ENCODE results near the gene SLC6A9.

DNA sequence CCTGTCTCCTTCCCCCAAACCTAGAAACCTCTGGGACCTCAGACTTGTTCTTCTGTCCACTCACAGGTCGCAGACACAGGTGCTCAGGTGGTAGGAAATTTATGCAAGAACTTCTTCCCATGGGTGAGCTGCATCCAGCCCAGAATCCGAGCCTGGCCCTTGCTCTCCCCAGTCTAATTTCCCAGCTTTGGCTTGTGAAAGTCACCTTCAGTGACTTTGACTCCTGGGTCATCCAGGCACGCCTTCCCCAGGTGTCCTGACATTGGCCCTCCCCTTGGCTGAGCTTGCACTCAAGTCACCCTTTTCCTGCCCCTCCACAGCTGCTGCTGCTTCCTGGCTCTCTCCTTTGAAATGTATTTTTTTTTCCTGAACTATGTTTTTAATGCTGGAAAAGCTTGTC, 77.9 kb downstream of the SLC6A9 start:
- TF ChIP-seq, protein P1, sequence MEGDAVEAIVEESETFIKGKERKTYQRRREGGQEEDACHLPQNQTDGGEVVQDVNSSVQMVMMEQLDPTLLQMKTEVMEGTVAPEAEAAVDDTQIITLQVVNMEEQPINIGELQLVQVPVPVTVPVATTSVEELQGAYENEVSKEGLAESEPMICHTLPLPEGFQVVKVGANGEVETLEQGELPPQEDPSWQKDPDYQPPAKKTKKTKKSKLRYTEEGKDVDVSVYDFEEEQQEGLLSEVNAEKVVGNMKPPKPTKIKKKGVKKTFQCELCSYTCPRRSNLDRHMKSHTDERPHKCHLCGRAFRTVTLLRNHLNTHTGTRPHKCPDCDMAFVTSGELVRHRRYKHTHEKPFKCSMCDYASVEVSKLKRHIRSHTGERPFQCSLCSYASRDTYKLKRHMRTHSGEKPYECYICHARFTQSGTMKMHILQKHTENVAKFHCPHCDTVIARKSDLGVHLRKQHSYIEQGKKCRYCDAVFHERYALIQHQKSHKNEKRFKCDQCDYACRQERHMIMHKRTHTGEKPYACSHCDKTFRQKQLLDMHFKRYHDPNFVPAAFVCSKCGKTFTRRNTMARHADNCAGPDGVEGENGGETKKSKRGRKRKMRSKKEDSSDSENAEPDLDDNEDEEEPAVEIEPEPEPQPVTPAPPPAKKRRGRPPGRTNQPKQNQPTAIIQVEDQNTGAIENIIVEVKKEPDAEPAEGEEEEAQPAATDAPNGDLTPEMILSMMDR (IDR thresholded peaks at IDR 0.05), result no peak
- TF ChIP-seq, protein P2, sequence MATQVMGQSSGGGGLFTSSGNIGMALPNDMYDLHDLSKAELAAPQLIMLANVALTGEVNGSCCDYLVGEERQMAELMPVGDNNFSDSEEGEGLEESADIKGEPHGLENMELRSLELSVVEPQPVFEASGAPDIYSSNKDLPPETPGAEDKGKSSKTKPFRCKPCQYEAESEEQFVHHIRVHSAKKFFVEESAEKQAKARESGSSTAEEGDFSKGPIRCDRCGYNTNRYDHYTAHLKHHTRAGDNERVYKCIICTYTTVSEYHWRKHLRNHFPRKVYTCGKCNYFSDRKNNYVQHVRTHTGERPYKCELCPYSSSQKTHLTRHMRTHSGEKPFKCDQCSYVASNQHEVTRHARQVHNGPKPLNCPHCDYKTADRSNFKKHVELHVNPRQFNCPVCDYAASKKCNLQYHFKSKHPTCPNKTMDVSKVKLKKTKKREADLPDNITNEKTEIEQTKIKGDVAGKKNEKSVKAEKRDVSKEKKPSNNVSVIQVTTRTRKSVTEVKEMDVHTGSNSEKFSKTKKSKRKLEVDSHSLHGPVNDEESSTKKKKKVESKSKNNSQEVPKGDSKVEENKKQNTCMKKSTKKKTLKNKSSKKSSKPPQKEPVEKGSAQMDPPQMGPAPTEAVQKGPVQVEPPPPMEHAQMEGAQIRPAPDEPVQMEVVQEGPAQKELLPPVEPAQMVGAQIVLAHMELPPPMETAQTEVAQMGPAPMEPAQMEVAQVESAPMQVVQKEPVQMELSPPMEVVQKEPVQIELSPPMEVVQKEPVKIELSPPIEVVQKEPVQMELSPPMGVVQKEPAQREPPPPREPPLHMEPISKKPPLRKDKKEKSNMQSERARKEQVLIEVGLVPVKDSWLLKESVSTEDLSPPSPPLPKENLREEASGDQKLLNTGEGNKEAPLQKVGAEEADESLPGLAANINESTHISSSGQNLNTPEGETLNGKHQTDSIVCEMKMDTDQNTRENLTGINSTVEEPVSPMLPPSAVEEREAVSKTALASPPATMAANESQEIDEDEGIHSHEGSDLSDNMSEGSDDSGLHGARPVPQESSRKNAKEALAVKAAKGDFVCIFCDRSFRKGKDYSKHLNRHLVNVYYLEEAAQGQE (IDR thresholded peaks at IDR 0.05; ENCODE audit: insufficient read depth in 1 of 2, low read depth in 2 of 2, low read length in 1 of 2), result no peak

Data from Panc1 (cell line).